GM23248 (cell line): Measurements from ENCODE around the gene TMED5.

ENCODE experiments used
- EZH2 ChIP-seq: fragments of 200-600 bp; sonication (generic); IDR thresholded peaks from 2 replicates; pipeline ENCODE4 v1.6.1; 2018; ENCODE audit warnings: antibody characterized with exemption, mild to moderate bottlenecking; ENCODE audit not compliant: insufficient read depth, poor library complexity, severe bottlenecking
- EZH2phosphoT487 ChIP-seq: fragments of 200-600 bp; sonication (generic); IDR thresholded peaks from 2 replicates; pipeline ENCODE4 v1.6.1; 2018; ENCODE audit warnings: antibody characterized with exemption, moderate library complexity, mild to moderate bottlenecking, low read depth; ENCODE audit not compliant: insufficient read depth

- TF ChIP-seq EZH2phosphoT487 = no peak
- TF ChIP-seq EZH2 = no peak
Measured at GRCh38 chr1:93221913-93222312, 41.7 kb upstream of the TMED5 start.
